ENCODE data around the gene GPER1. TPM values are rescaled to one million over a fixed set of nuclear protein-coding genes. Genes with fewer than 3 reads are reported as not detected.

GPER1 gene
- total RNA-seq, 2 donors from 2014 or later, result 3.9 to 5.3 TPM

DNA sequence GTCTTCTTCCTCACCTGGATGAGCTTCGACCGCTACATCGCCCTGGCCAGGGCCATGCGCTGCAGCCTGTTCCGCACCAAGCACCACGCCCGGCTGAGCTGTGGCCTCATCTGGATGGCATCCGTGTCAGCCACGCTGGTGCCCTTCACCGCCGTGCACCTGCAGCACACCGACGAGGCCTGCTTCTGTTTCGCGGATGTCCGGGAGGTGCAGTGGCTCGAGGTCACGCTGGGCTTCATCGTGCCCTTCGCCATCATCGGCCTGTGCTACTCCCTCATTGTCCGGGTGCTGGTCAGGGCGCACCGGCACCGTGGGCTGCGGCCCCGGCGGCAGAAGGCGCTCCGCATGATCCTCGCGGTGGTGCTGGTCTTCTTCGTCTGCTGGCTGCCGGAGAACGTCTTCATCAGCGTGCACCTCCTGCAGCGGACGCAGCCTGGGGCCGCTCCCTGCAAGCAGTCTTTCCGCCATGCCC lies 4.3 kb downstream of the GPER1 start:
- ATAC-seq (ENCODE audit: insufficient number of reproducible peaks, low FRiP score, low read depth) (no peak), DNase-seq (ENCODE audit: low spot score) (no peak)
- no peak overlapping the region for H3K27ac ChIP-seq
- TF ChIP-seq, protein P1, sequence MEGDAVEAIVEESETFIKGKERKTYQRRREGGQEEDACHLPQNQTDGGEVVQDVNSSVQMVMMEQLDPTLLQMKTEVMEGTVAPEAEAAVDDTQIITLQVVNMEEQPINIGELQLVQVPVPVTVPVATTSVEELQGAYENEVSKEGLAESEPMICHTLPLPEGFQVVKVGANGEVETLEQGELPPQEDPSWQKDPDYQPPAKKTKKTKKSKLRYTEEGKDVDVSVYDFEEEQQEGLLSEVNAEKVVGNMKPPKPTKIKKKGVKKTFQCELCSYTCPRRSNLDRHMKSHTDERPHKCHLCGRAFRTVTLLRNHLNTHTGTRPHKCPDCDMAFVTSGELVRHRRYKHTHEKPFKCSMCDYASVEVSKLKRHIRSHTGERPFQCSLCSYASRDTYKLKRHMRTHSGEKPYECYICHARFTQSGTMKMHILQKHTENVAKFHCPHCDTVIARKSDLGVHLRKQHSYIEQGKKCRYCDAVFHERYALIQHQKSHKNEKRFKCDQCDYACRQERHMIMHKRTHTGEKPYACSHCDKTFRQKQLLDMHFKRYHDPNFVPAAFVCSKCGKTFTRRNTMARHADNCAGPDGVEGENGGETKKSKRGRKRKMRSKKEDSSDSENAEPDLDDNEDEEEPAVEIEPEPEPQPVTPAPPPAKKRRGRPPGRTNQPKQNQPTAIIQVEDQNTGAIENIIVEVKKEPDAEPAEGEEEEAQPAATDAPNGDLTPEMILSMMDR (IDR thresholded peaks at IDR 0.05), result no peak
- no peaks in the 10 kb centered on the region for H3K9me3 ChIP-seq
- no peak overlapping the region for H3K4me3 ChIP-seq
- H3K36me3 ChIP-seq, result peaks cover 8% of the 10 kb centered on the region
- no peaks in the 10 kb centered on the region for H3K27me3 ChIP-seq (replicated peaks; ENCODE audit: insufficient read depth)
- H3K4me1 ChIP-seq (ENCODE audit: control insufficient read depth in 1 of 2, low read depth in 2 of 2), result peaks cover 13 to 40% of the 10 kb centered on the region in 2 donors

DNA sequence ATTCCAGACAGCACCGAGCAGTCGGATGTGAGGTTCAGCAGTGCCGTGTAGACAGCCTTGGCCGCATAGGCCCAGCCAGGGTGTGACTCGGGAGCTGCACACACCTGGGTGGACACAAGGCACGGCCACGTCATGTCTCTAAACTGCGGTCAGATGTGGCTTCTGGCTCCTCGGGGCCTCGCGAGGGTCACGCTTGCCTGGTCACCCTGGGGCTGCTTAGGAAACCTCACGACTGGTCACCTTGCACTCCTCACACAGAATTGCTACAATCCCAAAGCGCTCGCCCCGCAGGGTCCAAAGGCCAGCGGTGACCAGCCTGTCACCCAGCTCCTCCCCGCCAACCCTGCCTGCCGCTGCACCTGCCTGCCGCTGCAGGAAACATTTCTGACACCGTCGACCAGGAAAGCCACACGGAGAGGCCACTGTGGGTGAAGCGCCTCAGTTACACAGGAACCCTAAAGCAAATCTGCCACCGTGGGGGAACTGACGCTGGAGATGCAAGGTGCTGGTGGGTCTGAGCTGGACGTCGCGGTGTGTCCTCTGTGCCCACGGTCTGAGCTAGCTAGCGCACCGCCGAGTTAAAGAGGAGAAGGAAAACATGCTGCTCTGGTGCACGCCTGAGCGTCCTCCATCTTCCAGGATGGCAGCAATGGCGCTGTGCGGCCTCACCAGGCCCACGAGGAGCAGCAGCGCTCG lies 5.0 kb downstream of the GPER1 start:
- TF ChIP-seq, protein P1 (IDR thresholded peaks at IDR 0.05), result no peak
- H3K27me3 ChIP-seq (replicated peaks; ENCODE audit: insufficient read depth), result no peaks in the 10 kb centered on the region
- H3K27ac ChIP-seq, result no peak overlapping the region
- H3K4me1 ChIP-seq (ENCODE audit: control insufficient read depth in 1 of 2, low read depth in 2 of 2), result peaks cover 8 to 33% of the 10 kb centered on the region in 2 donors
- peaks cover 8% of the 10 kb centered on the region for H3K36me3 ChIP-seq
- DNase-seq (ENCODE audit: low spot score), result no peak
- no peaks in the 10 kb centered on the region for H3K9me3 ChIP-seq
- no peak overlapping the region for H3K4me3 ChIP-seq
- ATAC-seq (ENCODE audit: insufficient number of reproducible peaks, low FRiP score, low read depth), result no peak

DNA sequence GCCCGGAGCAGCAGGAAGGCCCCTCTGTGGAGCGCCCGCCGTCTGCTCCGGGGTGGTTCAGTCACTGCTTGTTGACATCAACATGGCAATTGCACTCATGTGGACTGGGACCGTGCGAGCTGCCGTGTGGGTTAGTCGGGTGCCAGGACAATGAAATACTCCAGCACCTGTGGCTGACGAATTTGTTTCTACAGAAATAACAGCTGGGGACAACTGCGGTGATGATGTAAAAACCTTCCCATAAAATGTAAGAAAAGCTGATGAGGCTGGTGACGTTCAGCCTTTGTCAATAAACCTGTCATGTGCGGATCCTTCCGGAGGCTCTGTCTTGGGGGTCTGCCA lies 5.6 kb downstream of the GPER1 start:
- no peak for ATAC-seq (ENCODE audit: insufficient number of reproducible peaks, low FRiP score, low read depth)
- H3K4me1 ChIP-seq (ENCODE audit: control insufficient read depth in 1 of 2, low read depth in 2 of 2), result peaks cover 7 to 28% of the 10 kb centered on the region in 2 donors
- TF ChIP-seq, protein P1 (IDR thresholded peaks at IDR 0.05), result no peak

GRCh38 chr7:1093916-1094508 lies 6.1 kb downstream of the GPER1 start:
- Histone ChIP-seq H3K4me1 (ENCODE audit: control insufficient read depth in 1 of 2, low read depth in 2 of 2) (peaks cover 4 to 23% of the 10 kb centered on the region in 2 donors), H3K27ac (no peak overlapping the region)
- TF ChIP-seq, protein P1 (IDR thresholded peaks at IDR 0.05), result no peak

More for the DNA sequence above, 5.6 kb downstream of the GPER1 start:
- Histone ChIP-seq H3K27me3 (replicated peaks; ENCODE audit: insufficient read depth) (no peaks in the 10 kb centered on the region), H3K9me3 (no peaks in the 10 kb centered on the region), H3K36me3 (peaks cover 8% of the 10 kb centered on the region), H3K27ac (no peak overlapping the region), H3K4me3 (no peak overlapping the region)
- DNase-seq (ENCODE audit: low spot score), result no peak

GRCh38 chr7:1094870-1095269 lies 7.0 kb downstream of the GPER1 start:
- Histone ChIP-seq H3K27ac (no peak overlapping the region), H3K9me3 (no peaks in the 10 kb centered on the region), H3K36me3 (peaks cover 8% of the 10 kb centered on the region), H3K27me3 (replicated peaks; ENCODE audit: insufficient read depth) (no peaks in the 10 kb centered on the region), H3K4me3 (no peak overlapping the region), H3K4me1 (ENCODE audit: control insufficient read depth in 1 of 2, low read depth in 2 of 2) (peaks cover 4 to 23% of the 10 kb centered on the region in 2 donors)
- ATAC-seq (ENCODE audit: insufficient number of reproducible peaks, low FRiP score, low read depth) (no peak), DNase-seq (ENCODE audit: low spot score) (no peak)
- TF ChIP-seq, protein P1 (IDR thresholded peaks at IDR 0.05), result no peak

More at GRCh38 chr7:1093916-1094508, 6.1 kb downstream of the GPER1 start:
- no peaks in the 10 kb centered on the region for H3K9me3 ChIP-seq
- no peaks in the 10 kb centered on the region for H3K27me3 ChIP-seq (replicated peaks; ENCODE audit: insufficient read depth)
- H3K36me3 ChIP-seq, result peaks cover 8% of the 10 kb centered on the region
- DNase-seq (ENCODE audit: low spot score) (no peak), ATAC-seq (ENCODE audit: insufficient number of reproducible peaks, low FRiP score, low read depth) (no peak)
- H3K4me3 ChIP-seq, result no peak overlapping the region
